HEK293 (cell line): ENCODE measurements around the gene GAL3ST1.

Source experiments
- CTCF ChIA-PET: fragments of 350-600 bp; formaldehyde crosslinking; extraction: SDS; loops from one replicate; lab custom pipeline; 2021; ENCODE audit warnings: antibody characterized with exemption; lab: Yijun Ruan, JAX
- POLR2A ChIA-PET: fragments of 300-600 bp; formaldehyde crosslinking; extraction: SDS; loops from one replicate; lab custom pipeline; 2020; ENCODE audit warnings: antibody characterized with exemption, inconsistent platforms; lab: Yijun Ruan, JAX
- H3K27ac ChIP-seq: fragments of 200-500 bp; sonication (Bioruptor generic); 2 replicates; pipeline ENCODE4 v1.5.1; 2014; ENCODE audit warnings: low read depth, low read length, control low read depth, inconsistent platforms; ENCODE audit errors: extremely low read depth
- H3K36me3 ChIP-seq, 2 experiments: fragments of 200-500 bp in 1 of 2; sonication (Bioruptor generic) in 1 of 2; 1 replicate in 1 of 2; 2 replicates in 1 of 2; pipeline ENCODE4 v1.5.1; 2014 to 2017; ENCODE audit warnings: inconsistent platforms in 2 of 2, low read length in 2 of 2; ENCODE audit not compliant: control insufficient read depth in 2 of 2, insufficient read depth in 1 of 2
- H3K4me1 ChIP-seq: fragments of 200-500 bp; sonication (Bioruptor generic); 2 replicates; pipeline ENCODE4 v1.5.1; 2014; ENCODE audit warnings: mild to moderate bottlenecking, low read length, inconsistent platforms; ENCODE audit not compliant: control insufficient read depth, insufficient read depth
- H3K4me3 ChIP-seq: 2 replicates; pipeline ENCODE4 v1.5.1; 2011; ENCODE audit warnings: low read depth, mild to moderate bottlenecking, control low read depth, low read length, moderate library complexity
- H3K9me3 ChIP-seq: fragments of 200-500 bp; sonication (Bioruptor generic); 2 replicates; pipeline ENCODE4 v1.5.1; 2014; ENCODE audit warnings: low read depth, low read length, inconsistent platforms; ENCODE audit not compliant: control insufficient read depth, insufficient read depth
- ZIC2 ChIP-seq: fragments of 450-650 bp; formaldehyde crosslinking; IDR thresholded peaks from 2 replicates; pipeline ENCODE4 v1.5.1; 2016; ENCODE audit warnings: missing biosample characterization, missing genetic modification characterization
- ZNF311 ChIP-seq: fragments of 450-650 bp; formaldehyde crosslinking; IDR thresholded peaks from 2 replicates; pipeline ENCODE4 v1.5.1; 2017; ENCODE audit warnings: missing biosample characterization, missing genetic modification characterization, borderline replicate concordance

Gene GAL3ST1

GRCh38 chr22:30506507-30506968 is 67.9 kb downstream of the GAL3ST1 start:
- Histone ChIP-seq H3K27ac (no peak overlapping the region), H3K9me3 (no peaks in the 10 kb centered on the region), H3K36me3 (no peaks in the 10 kb centered on the region), H3K4me3 (no peak overlapping the region), H3K4me1 (no peaks in the 10 kb centered on the region)
- ChIA-PET POLR2A (no interaction called here), CTCF (interaction anchor here (0.5 to 0.6 kb wide), 2 partner anchors 61 to 187 kb away, joined by 3 read pairs; no protein-coding TSS in a partner anchor)
- TF ChIP-seq ZIC2: peak; percentile 20; the same call in 1 of the 2 replicates
- TF ChIP-seq ZNF311 (tag by site-specific recombination): no peak
